ENCODE measurements around the gene RAB11FIP3.

Gene RAB11FIP3

GRCh38 chr16:558298-559020, 133.0 kb downstream of the RAB11FIP3 start:
- H3K4me3 ChIP-seq (ENCODE audit: low read depth in 1 of 2, low read length in 2 of 2): no peak overlapping the region
- no peaks in the 10 kb centered on the region for H3K9me3 ChIP-seq (ENCODE audit: low read length)
- peaks cover 0 to 37% of the 10 kb centered on the region in 2 donors for H3K27me3 ChIP-seq (ENCODE audit: control insufficient read depth in 1 of 2, insufficient read depth in 2 of 2, low read length in 2 of 2)
- no peak overlapping the region for H3K27ac ChIP-seq (ENCODE audit: low read depth, low read length)
- H3K4me1 ChIP-seq (ENCODE audit: insufficient read depth, low read length): no peaks in the 10 kb centered on the region
- H3K36me3 ChIP-seq (ENCODE audit: insufficient read depth, low read length): no peaks in the 10 kb centered on the region
- H3K9ac ChIP-seq (ENCODE audit: low read length): no peak overlapping the region

- Histone ChIP-seq H3K4me1 (ENCODE audit: insufficient read depth, low read length) (no peaks in the 10 kb centered on the region), H3K9me3 (ENCODE audit: low read length) (no peaks in the 10 kb centered on the region), H3K27me3 (ENCODE audit: control insufficient read depth in 1 of 2, insufficient read depth in 2 of 2, low read length in 2 of 2) (peaks cover 0 to 40% of the 10 kb centered on the region in 2 donors), H3K9ac (ENCODE audit: low read length) (no peak overlapping the region), H3K27ac (ENCODE audit: low read depth, low read length) (no peak overlapping the region), H3K36me3 (ENCODE audit: insufficient read depth, low read length) (no peaks in the 10 kb centered on the region), H3K4me3 (ENCODE audit: low read depth in 1 of 2, low read length in 2 of 2) (no peak overlapping the region)
Observed at GRCh38 chr16:559021-559380, 133.6 kb downstream of the RAB11FIP3 start.

- no peaks in the 10 kb centered on the region for H3K4me1 ChIP-seq (ENCODE audit: insufficient read depth, low read length)
- no peak overlapping the region for H3K4me3 ChIP-seq (ENCODE audit: low read depth in 1 of 2, low read length in 2 of 2)
- H3K27me3 ChIP-seq (ENCODE audit: control insufficient read depth in 1 of 2, insufficient read depth in 2 of 2, low read length in 2 of 2): peaks cover 0 to 40% of the 10 kb centered on the region in 2 donors
Observed at GRCh38 chr16:559411-560203, 134.2 kb downstream of the RAB11FIP3 start.

GRCh38 chr16:560204-560700, 134.8 kb downstream of the RAB11FIP3 start, which contains the start of gene PRR35:
Gene PRR35 (plus strand): TSS chr16:560394. CDS start chr16:563295, 2,901 bp downstream.
- Histone ChIP-seq H3K4me3 (ENCODE audit: low read depth in 1 of 2, low read length in 2 of 2) (no peak within 1 kb of the TSS), H3K4me1 (ENCODE audit: insufficient read depth, low read length) (peaks cover 2% of the 10 kb centered on the region), H3K9me3 (ENCODE audit: low read length) (no peaks in the 10 kb centered on the region), H3K27me3 (ENCODE audit: control insufficient read depth in 1 of 2, insufficient read depth in 2 of 2, low read length in 2 of 2) (peaks cover 0 to 40% of the 10 kb centered on the region in 2 donors), H3K9ac (ENCODE audit: low read length) (no peak within 1 kb of the TSS), H3K27ac (ENCODE audit: low read depth, low read length) (no peak within 1 kb of the TSS), H3K36me3 (ENCODE audit: insufficient read depth, low read length) (no peaks in the 10 kb centered on the region)

More at GRCh38 chr16:559411-560203, 134.2 kb downstream of the RAB11FIP3 start:
- Histone ChIP-seq H3K9ac (ENCODE audit: low read length) (no peak overlapping the region), H3K9me3 (ENCODE audit: low read length) (no peaks in the 10 kb centered on the region), H3K36me3 (ENCODE audit: insufficient read depth, low read length) (no peaks in the 10 kb centered on the region), H3K27ac (ENCODE audit: low read depth, low read length) (no peak overlapping the region)

- peaks cover 6% of the 10 kb centered on the region for H3K4me1 ChIP-seq (ENCODE audit: insufficient read depth, low read length)
- no peak overlapping the region for H3K27ac ChIP-seq (ENCODE audit: low read depth, low read length)
- H3K9me3 ChIP-seq (ENCODE audit: low read length): no peaks in the 10 kb centered on the region
- H3K4me3 ChIP-seq (ENCODE audit: low read depth in 1 of 2, low read length in 2 of 2): no peak overlapping the region
- no peaks in the 10 kb centered on the region for H3K36me3 ChIP-seq (ENCODE audit: insufficient read depth, low read length)
- peaks cover 0 to 40% of the 10 kb centered on the region in 2 donors for H3K27me3 ChIP-seq (ENCODE audit: control insufficient read depth in 1 of 2, insufficient read depth in 2 of 2, low read length in 2 of 2)
- no peak overlapping the region for H3K9ac ChIP-seq (ENCODE audit: low read length)
Observed at GRCh38 chr16:560701-561412, 135.4 kb downstream of the RAB11FIP3 start.

- Histone ChIP-seq H3K9me3 (ENCODE audit: low read length) (no peaks in the 10 kb centered on the region), H3K36me3 (ENCODE audit: insufficient read depth, low read length) (no peaks in the 10 kb centered on the region), H3K9ac (ENCODE audit: low read length) (no peak overlapping the region), H3K27ac (ENCODE audit: low read depth, low read length) (no peak overlapping the region), H3K4me1 (ENCODE audit: insufficient read depth, low read length) (peaks cover 11% of the 10 kb centered on the region), H3K27me3 (ENCODE audit: control insufficient read depth in 1 of 2, insufficient read depth in 2 of 2, low read length in 2 of 2) (peaks cover 0 to 40% of the 10 kb centered on the region in 2 donors), H3K4me3 (ENCODE audit: low read depth in 1 of 2, low read length in 2 of 2) (no peak overlapping the region)
Observed at GRCh38 chr16:561413-561794, 136.0 kb downstream of the RAB11FIP3 start.

GRCh38 chr16:561957-562938, 136.8 kb downstream of the RAB11FIP3 start:
- peaks cover 0 to 40% of the 10 kb centered on the region in 2 donors for H3K27me3 ChIP-seq (ENCODE audit: control insufficient read depth in 1 of 2, insufficient read depth in 2 of 2, low read length in 2 of 2)
- no peak overlapping the region for H3K9ac ChIP-seq (ENCODE audit: low read length)
- H3K36me3 ChIP-seq (ENCODE audit: insufficient read depth, low read length): no peaks in the 10 kb centered on the region
- no peaks in the 10 kb centered on the region for H3K9me3 ChIP-seq (ENCODE audit: low read length)
- no peak overlapping the region for H3K27ac ChIP-seq (ENCODE audit: low read depth, low read length)
- H3K4me3 ChIP-seq (ENCODE audit: low read depth in 1 of 2, low read length in 2 of 2): no peak overlapping the region
- peaks cover 20% of the 10 kb centered on the region for H3K4me1 ChIP-seq (ENCODE audit: insufficient read depth, low read length)

GRCh38 chr16:563072-563644, 137.7 kb downstream of the RAB11FIP3 start:
- no peak overlapping the region for H3K9ac ChIP-seq (ENCODE audit: low read length)
- H3K9me3 ChIP-seq (ENCODE audit: low read length): no peaks in the 10 kb centered on the region
- H3K4me1 ChIP-seq (ENCODE audit: insufficient read depth, low read length): peaks cover 20% of the 10 kb centered on the region
- H3K27me3 ChIP-seq (ENCODE audit: control insufficient read depth in 1 of 2, insufficient read depth in 2 of 2, low read length in 2 of 2): peaks cover 0 to 40% of the 10 kb centered on the region in 2 donors
- no peak overlapping the region for H3K27ac ChIP-seq (ENCODE audit: low read depth, low read length)
- H3K36me3 ChIP-seq (ENCODE audit: insufficient read depth, low read length): no peaks in the 10 kb centered on the region
- H3K4me3 ChIP-seq (ENCODE audit: low read depth in 1 of 2, low read length in 2 of 2): no peak overlapping the region

- Histone ChIP-seq H3K27me3 (ENCODE audit: control insufficient read depth in 1 of 2, insufficient read depth in 2 of 2, low read length in 2 of 2) (peaks cover 0 to 25% of the 10 kb centered on the region in 2 donors), H3K9ac (ENCODE audit: low read length) (no peak overlapping the region), H3K27ac (ENCODE audit: low read depth, low read length) (no peak overlapping the region), H3K36me3 (ENCODE audit: insufficient read depth, low read length) (no peaks in the 10 kb centered on the region), H3K9me3 (ENCODE audit: low read length) (no peaks in the 10 kb centered on the region), H3K4me3 (ENCODE audit: low read depth in 1 of 2, low read length in 2 of 2) (no peak overlapping the region), H3K4me1 (ENCODE audit: insufficient read depth, low read length) (peaks cover 26% of the 10 kb centered on the region)
Observed at GRCh38 chr16:564690-565418, 139.4 kb downstream of the RAB11FIP3 start.

All from muscle layer of colon (tissue), 2 donors.